GM12878 (cell line): ENCODE results near the gene B3GALT6. TPM values are rescaled to one million over a fixed set of nuclear protein-coding genes. Genes with fewer than 3 reads are reported as not detected.

ENCODE experiments used
- ATF2 ChIP-seq: IDR thresholded peaks from 2 replicates; pipeline ENCODE4 v1.6.1; 2012; ENCODE audit warnings: low read length, inconsistent platforms
- BCL3 ChIP-seq: IDR thresholded peaks from 2 replicates; pipeline ENCODE4 v1.6.1; 2011; ENCODE audit warnings: borderline replicate concordance, low read depth, mild to moderate bottlenecking, moderate library complexity, low read length; ENCODE audit not compliant: insufficient read depth, poor library complexity, severe bottlenecking
- BCLAF1 ChIP-seq: fragments of 450-650 bp; IDR thresholded peaks from 2 replicates; pipeline ENCODE4 v1.6.1; 2017; ENCODE audit warnings: antibody characterized with exemption, mild to moderate bottlenecking, moderate library complexity
- BRCA1 ChIP-seq: IDR thresholded peaks from 2 replicates; pipeline ENCODE4 v1.6.1; 2011; ENCODE audit warnings: low read depth, low read length, improper control_type of control experiment
- MEF2B ChIP-seq: fragments of 450-650 bp; IDR thresholded peaks from 2 replicates; pipeline ENCODE4 v1.6.1; 2018; ENCODE audit warnings: mild to moderate bottlenecking, moderate library complexity; ENCODE audit not compliant: partially characterized antibody, poor library complexity, severe bottlenecking
- MTA2 ChIP-seq: fragments of 450-650 bp; IDR thresholded peaks from 2 replicates; pipeline ENCODE4 v1.6.1; 2016; ENCODE audit warnings: low read depth, mild to moderate bottlenecking, moderate library complexity
- MYB ChIP-seq: fragments of 150-350 bp; IDR thresholded peaks from 2 replicates; pipeline ENCODE4 v1.6.1; 2014; ENCODE audit warnings: mild to moderate bottlenecking, low read depth, low read length, borderline replicate concordance
- NFIC ChIP-seq: IDR thresholded peaks from 2 replicates; pipeline ENCODE4 v1.6.1; 2012; ENCODE audit warnings: low read depth, mild to moderate bottlenecking, inconsistent platforms, low read length, moderate library complexity
- PAX8 ChIP-seq: fragments of 450-650 bp; IDR thresholded peaks from 2 replicates; pipeline ENCODE4 v1.6.1; 2017; ENCODE audit warnings: mild to moderate bottlenecking, moderate library complexity
- POLR2AphosphoS2 ChIP-seq: IDR thresholded peaks from 2 replicates; pipeline ENCODE4 v1.6.1; 2011; ENCODE audit warnings: low read depth, mild to moderate bottlenecking, low read length, improper control_type of control experiment, moderate library complexity
- REST ChIP-seq: IDR thresholded peaks from 2 replicates; pipeline ENCODE4 v1.6.1; 2012; ENCODE audit warnings: mild to moderate bottlenecking, low read depth, low read length
- SIN3A ChIP-seq: IDR thresholded peaks from 2 replicates; pipeline ENCODE4 v1.6.1; 2012; ENCODE audit warnings: low read depth, low read length, improper control_type of control experiment
- SMARCA5 ChIP-seq: fragments of 450-650 bp; IDR thresholded peaks from 2 replicates; pipeline ENCODE4 v1.6.1; 2017; ENCODE audit warnings: mild to moderate bottlenecking
- TCF7 ChIP-seq: IDR thresholded peaks from 2 replicates; pipeline ENCODE4 v1.6.1; 2014; ENCODE audit warnings: antibody characterized with exemption, borderline replicate concordance
- ZNF687 ChIP-seq: fragments of 450-650 bp; IDR thresholded peaks from 2 replicates; pipeline ENCODE4 v1.6.1; 2017; ENCODE audit warnings: mild to moderate bottlenecking, moderate library complexity
- polyA plus RNA-seq, 11 experiments: library from polyadenylated mRNA; depleted of rRNA in 4 of 11; unstranded in 6 of 11; stranded (reverse) in 5 of 11; fragments of >200 nt; fragmentation: Nextera tagmentation in 4 of 11; fragmentation: Illumina TruSeq in 1 of 11; extraction: Ambion mirVana in 4 of 11; extraction: Trizol in 1 of 11; gene quantifications; 1 replicate in 1 of 11; 2 replicates in 10 of 11; pipeline versions ENCODE4 v1.2.1 to v1.2.3, GENCODE V29; 2011 to 2016; ENCODE audit warnings: inconsistent platforms in 2 of 11, missing spikeins in 2 of 11, low read depth in 1 of 11
- total RNA-seq, 4 experiments: library from RNA; depleted of rRNA in 3 of 4; stranded (reverse); fragments of >200 nt in 3 of 4; fragmentation: Illumina TruSeq in 1 of 4; extraction: Trizol in 1 of 4; gene quantifications; 2 replicates each; pipeline versions ENCODE4 v1.2.1 to v1.2.3, GENCODE V29; 2013 to 2021

Gene B3GALT6
- total and polyA plus RNA-seq, 10 of the 15 experiments (the other 5 are each of a cell fraction or from before 2014, with no cell fraction given): 0.53 to 20.8 (median 4.5) TPM

- TF ChIP-seq ZNF687: peak; percentile 25; the same call in 1 of the 2 replicates
- TF ChIP-seq REST: no peak
- TF ChIP-seq ATF2: no peak
- TF ChIP-seq TCF7: no peak
- TF ChIP-seq MEF2B: peak; percentile 80
- TF ChIP-seq BCL3: no peak
- TF ChIP-seq NFIC: no peak
- peak; percentile 51 for TF ChIP-seq MTA2
- no peak for TF ChIP-seq SIN3A
- TF ChIP-seq MYB: no peak
- TF ChIP-seq BCLAF1: no peak
- TF ChIP-seq POLR2AphosphoS2: no peak
- no peak for TF ChIP-seq SMARCA5
- no peak for TF ChIP-seq PAX8
- TF ChIP-seq BRCA1: no peak
Measured at GRCh38 chr1:1206376-1206965, 25.6 kb upstream of the B3GALT6 start, which contains the start of gene TNFRSF18 (continued).
